Measurements from ENCODE around the gene LRRFIP1.

DNA sequence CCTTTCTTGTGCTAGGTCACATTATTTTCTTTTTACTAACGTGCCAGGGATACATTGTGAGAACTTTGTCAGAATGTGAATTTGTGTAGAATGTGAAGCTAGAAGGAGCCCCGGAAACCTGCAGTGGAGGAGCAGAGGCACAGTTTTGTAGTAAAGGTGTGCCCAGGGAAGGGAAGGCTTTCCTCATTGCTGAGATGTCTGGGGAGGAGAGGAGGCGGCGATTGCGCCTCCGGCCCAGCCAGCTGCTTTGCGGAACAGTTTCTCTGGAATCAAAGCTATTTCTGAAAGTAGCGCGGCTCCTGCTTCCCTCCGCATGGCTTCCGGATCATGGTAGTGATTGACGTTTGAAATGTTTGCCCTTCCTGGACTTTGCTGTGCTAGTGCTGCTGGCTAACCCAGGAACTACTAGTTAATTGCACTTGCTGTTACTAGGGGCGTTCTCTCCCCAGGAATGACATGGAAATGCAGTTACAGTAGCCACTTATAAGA lies 88.1 kb downstream of the LRRFIP1 start:
- TF ChIP-seq, protein P1, sequence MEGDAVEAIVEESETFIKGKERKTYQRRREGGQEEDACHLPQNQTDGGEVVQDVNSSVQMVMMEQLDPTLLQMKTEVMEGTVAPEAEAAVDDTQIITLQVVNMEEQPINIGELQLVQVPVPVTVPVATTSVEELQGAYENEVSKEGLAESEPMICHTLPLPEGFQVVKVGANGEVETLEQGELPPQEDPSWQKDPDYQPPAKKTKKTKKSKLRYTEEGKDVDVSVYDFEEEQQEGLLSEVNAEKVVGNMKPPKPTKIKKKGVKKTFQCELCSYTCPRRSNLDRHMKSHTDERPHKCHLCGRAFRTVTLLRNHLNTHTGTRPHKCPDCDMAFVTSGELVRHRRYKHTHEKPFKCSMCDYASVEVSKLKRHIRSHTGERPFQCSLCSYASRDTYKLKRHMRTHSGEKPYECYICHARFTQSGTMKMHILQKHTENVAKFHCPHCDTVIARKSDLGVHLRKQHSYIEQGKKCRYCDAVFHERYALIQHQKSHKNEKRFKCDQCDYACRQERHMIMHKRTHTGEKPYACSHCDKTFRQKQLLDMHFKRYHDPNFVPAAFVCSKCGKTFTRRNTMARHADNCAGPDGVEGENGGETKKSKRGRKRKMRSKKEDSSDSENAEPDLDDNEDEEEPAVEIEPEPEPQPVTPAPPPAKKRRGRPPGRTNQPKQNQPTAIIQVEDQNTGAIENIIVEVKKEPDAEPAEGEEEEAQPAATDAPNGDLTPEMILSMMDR (IDR thresholded peaks at IDR 0.05; ENCODE audit: borderline replicate concordance, extremely low read depth, low read length, poor library complexity, severe bottlenecking) = no peak
- TF ChIP-seq EZH2 (IDR thresholded peaks at IDR 0.05; ENCODE audit: borderline replicate concordance, low read depth, low read length, severe bottlenecking) = no peak
